HK-2 (cell line): ENCODE measurements around the gene PKN1.
"Not testable (repeated sequence)": the region's sequence is repeated elsewhere in the genome, so short reads cannot be mapped to it uniquely, and the experiment has no call there.

Experiments
- DNase-seq: peaks from one replicate; pipeline ENCODE4 v3.0.0-alpha.2; 2018; ENCODE audit not compliant: unreplicated experiment

PKN1 gene

GRCh38 chr19:14430712-14431111, 2.4 kb upstream of the PKN1 start:
- no peak for DNase-seq

- DNase-seq, result no peak
Observed at GRCh38 chr19:14433554-14434501, 722 bp downstream of the PKN1 start.

- DNase-seq, result peak; percentile 86
Observed at GRCh38 chr19:14434543-14435319, 1.6 kb downstream of the PKN1 start.

- no peak for DNase-seq
Observed at GRCh38 chr19:14435320-14436050, 2.4 kb downstream of the PKN1 start.

GRCh38 chr19:14437578-14438140, 4.6 kb downstream of the PKN1 start:
- DNase-seq, result no peak

- no peak for DNase-seq
Observed at GRCh38 chr19:14439014-14439413, 5.9 kb downstream of the PKN1 start.

- DNase-seq, result no peak
Observed at GRCh38 chr19:14440049-14440448, 6.9 kb downstream of the PKN1 start.

- DNase-seq, result no peak
Observed at GRCh38 chr19:14441041-14441938, 8.2 kb downstream of the PKN1 start.

GRCh38 chr19:14442891-14443631, 10.0 kb downstream of the PKN1 start:
- DNase-seq, result no peak

GRCh38 chr19:14443632-14444216, 10.6 kb downstream of the PKN1 start:
- no peak for DNase-seq

- DNase-seq, result no peak
Observed at GRCh38 chr19:14446336-14447036, 13.4 kb downstream of the PKN1 start.

GRCh38 chr19:14449321-14449720, 16.2 kb downstream of the PKN1 start:
- no peak for DNase-seq

GRCh38 chr19:14450168-14450874, 17.2 kb downstream of the PKN1 start:
- peak; percentile 38 for DNase-seq

- no peak for DNase-seq
Observed at GRCh38 chr19:14450876-14451275, 17.8 kb downstream of the PKN1 start.

GRCh38 chr19:14452303-14452702, 19.2 kb downstream of the PKN1 start:
- DNase-seq, result not testable (repeated sequence)

GRCh38 chr19:14459703-14460102, 26.6 kb downstream of the PKN1 start:
- no peak for DNase-seq

- no peak for DNase-seq
Observed at GRCh38 chr19:14460935-14461334, 27.8 kb downstream of the PKN1 start.

- not testable (repeated sequence) for DNase-seq
Observed at GRCh38 chr19:14462401-14462800, 29.3 kb downstream of the PKN1 start.
